Activated naive CD4-positive, alpha-beta T cell treated with anti-CD3 and anti-CD28 coated beads, Interleukin-2, amount 50 U/mL, for 24 hours (primary cell): Measurements from ENCODE around the gene DAPK2.

ENCODE experiments used
- H3K27ac Mint-ChIP-seq: one replicate; pipeline ENCODE4 v1.8.0; 2021; ENCODE audit warnings: mild to moderate bottlenecking, mixed read lengths
- H3K27me3 Mint-ChIP-seq: one replicate; pipeline ENCODE4 v1.8.0; 2021; ENCODE audit warnings: mixed read lengths
- H3K36me3 Mint-ChIP-seq: one replicate; pipeline ENCODE4 v1.8.0; 2021; ENCODE audit warnings: mixed read lengths
- H3K4me1 Mint-ChIP-seq: one replicate; pipeline ENCODE4 v1.8.0; 2021; ENCODE audit warnings: mixed read lengths
- H3K4me3 Mint-ChIP-seq: one replicate; pipeline ENCODE4 v1.8.0; 2021; ENCODE audit warnings: mild to moderate bottlenecking, mixed read lengths
- H3K9me3 Mint-ChIP-seq: one replicate; pipeline ENCODE4 v1.8.0; 2021; ENCODE audit warnings: mixed read lengths

Gene DAPK2

DNA sequence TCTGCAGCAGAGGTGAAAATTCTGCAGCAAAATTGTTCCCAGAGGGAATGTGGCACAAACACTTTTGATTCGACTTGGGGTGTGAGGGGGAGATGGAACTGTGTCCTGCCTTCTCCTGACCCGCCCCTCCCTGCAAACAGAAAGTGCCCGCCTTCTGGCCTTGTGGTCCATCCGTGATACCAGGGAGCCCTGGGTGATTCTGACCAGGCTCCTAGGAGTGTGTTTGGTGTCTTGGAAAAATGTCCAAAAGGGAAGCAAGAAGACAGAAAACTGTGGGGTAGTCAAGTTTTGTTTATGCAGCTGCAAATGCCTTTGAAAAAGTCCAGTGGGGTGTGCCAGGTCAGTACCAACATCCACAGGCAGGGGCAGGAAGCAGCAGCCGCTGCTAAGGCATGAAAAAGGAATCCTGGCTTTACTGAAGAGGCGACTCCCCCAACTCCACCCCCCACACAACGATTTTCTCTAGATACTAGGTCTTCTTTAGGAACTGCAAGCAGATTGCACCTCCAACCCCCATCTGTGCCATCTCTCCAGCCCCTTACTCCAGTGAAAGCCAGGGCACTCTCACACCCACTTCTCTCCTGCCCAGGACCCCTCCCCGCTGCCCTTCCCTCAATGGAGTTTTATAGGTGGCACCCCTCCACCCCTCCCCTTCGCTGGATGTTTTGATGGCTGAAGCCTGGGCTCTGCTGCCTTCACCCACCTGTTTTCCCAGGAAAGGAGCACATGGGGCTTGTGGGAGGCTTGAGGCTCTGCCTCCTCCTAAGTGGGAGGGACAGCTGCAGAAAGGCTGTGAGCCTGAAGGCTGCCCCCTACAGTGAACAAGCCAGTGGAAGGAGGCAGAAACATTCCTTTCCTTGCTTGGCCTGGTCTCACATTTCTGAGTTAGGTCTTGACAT lies 130.2 kb downstream of the DAPK2 start:
- H3K27me3 Mint-ChIP-seq, result no peaks in the 10 kb centered on the region
- H3K4me1 Mint-ChIP-seq, result peaks cover 20% of the 10 kb centered on the region
- H3K36me3 Mint-ChIP-seq, result no peaks in the 10 kb centered on the region
- no peak overlapping the region for H3K27ac Mint-ChIP-seq
- H3K4me3 Mint-ChIP-seq, result no peak overlapping the region
- H3K9me3 Mint-ChIP-seq, result no peaks in the 10 kb centered on the region

GRCh38 chr15:63915209-63915872 lies 130.9 kb downstream of the DAPK2 start:
- Mint-ChIP-seq H3K27me3 (no peaks in the 10 kb centered on the region), H3K27ac (no peak overlapping the region), H3K36me3 (no peaks in the 10 kb centered on the region), H3K9me3 (no peaks in the 10 kb centered on the region), H3K4me3 (no peak overlapping the region), H3K4me1 (peaks cover 13% of the 10 kb centered on the region)

DNA sequence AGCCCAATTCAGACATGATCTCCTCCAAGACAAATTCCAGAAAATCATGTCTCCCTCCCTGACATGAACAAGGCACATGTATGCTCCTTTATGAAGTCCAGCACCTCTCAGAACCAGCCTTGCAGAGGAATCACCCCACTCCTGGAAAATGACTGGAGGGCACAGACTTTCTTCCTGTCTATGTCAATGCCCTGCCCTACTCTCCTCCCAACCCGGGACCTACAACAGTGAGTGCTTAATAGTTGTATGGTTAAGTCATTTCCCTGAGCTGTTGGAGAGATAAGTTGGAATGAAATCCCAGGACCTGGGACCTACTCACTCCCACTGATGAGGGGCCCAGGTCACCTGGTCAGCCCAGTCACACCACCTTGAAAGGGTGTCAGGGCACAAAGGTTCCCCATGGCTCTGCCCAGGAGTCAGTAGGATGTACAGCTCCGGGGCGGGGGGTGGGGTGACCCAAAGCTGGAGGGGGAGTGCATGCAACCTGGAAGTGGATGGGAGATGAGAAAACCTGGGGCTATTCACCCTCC lies 132.4 kb downstream of the DAPK2 start:
- Mint-ChIP-seq H3K27ac (no peak overlapping the region), H3K27me3 (no peaks in the 10 kb centered on the region), H3K36me3 (no peaks in the 10 kb centered on the region), H3K9me3 (no peaks in the 10 kb centered on the region), H3K4me1 (peaks cover 9% of the 10 kb centered on the region), H3K4me3 (no peak overlapping the region)

DNA sequence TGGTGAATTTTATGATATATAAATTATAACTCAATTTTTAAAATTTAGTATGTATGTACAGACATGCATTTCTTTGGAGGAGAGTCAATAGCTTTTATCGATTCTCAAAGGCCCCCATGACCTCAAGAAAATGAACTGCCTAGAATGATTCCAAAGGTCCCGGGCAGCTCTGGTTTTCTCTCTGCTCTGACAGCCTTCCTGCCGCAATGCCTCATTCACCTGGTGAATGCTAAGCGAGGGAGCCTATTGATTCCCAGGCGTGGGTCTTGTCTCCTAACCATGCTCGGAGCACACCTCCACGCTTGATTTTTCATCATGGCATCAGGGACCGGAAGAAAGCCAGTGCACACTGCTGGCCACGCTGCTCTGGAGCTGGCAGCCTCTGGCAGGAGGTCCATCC lies 132.9 kb downstream of the DAPK2 start:
- peaks cover 9% of the 10 kb centered on the region for H3K4me1 Mint-ChIP-seq
- no peak overlapping the region for H3K4me3 Mint-ChIP-seq
- H3K9me3 Mint-ChIP-seq, result no peaks in the 10 kb centered on the region
- H3K27me3 Mint-ChIP-seq, result no peaks in the 10 kb centered on the region
- no peak overlapping the region for H3K27ac Mint-ChIP-seq
- H3K36me3 Mint-ChIP-seq, result no peaks in the 10 kb centered on the region

DNA sequence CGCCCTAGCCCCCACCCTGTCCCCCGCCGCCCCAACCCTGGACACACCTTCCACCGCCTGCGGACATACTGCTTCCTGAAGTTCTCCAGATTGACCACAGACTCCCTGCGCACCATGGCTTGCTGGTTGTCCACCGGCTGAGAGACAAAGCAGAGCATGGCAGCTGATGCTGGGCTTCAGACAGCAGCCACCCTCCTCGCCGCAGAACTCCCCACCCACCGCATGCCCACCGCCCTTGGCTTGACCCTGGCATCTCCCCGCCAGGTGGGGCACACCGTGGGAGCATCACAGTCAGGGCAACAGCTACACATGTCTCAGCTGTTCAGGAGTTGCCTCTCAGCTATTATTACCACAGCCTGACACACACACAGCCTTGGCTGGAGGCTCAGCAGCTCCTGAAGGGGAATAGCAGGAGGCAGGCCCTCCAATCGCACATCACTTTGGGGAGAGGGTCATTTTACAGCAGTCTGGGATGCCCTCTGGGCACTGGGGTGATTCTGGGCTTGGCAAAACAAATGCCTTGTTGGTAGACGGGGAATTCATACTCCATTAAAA lies 134.1 kb downstream of the DAPK2 start:
- Mint-ChIP-seq H3K36me3 (no peaks in the 10 kb centered on the region), H3K27ac (no peak overlapping the region), H3K4me3 (no peak overlapping the region), H3K9me3 (no peaks in the 10 kb centered on the region), H3K4me1 (peaks cover 13% of the 10 kb centered on the region), H3K27me3 (no peaks in the 10 kb centered on the region)

- Mint-ChIP-seq H3K9me3 (no peaks in the 10 kb centered on the region), H3K27ac (no peak overlapping the region), H3K27me3 (no peaks in the 10 kb centered on the region), H3K4me3 (no peak overlapping the region), H3K36me3 (no peaks in the 10 kb centered on the region), H3K4me1 (peaks cover 22% of the 10 kb centered on the region)
Observed at GRCh38 chr15:63911160-63911559, 135.1 kb downstream of the DAPK2 start.

GRCh38 chr15:63909819-63910437 lies 136.4 kb downstream of the DAPK2 start:
- Mint-ChIP-seq H3K4me3 (no peak overlapping the region), H3K27me3 (no peaks in the 10 kb centered on the region), H3K4me1 (peaks cover 31% of the 10 kb centered on the region), H3K36me3 (no peaks in the 10 kb centered on the region), H3K9me3 (no peaks in the 10 kb centered on the region), H3K27ac (peak overlapping the region; percentile 63)

DNA sequence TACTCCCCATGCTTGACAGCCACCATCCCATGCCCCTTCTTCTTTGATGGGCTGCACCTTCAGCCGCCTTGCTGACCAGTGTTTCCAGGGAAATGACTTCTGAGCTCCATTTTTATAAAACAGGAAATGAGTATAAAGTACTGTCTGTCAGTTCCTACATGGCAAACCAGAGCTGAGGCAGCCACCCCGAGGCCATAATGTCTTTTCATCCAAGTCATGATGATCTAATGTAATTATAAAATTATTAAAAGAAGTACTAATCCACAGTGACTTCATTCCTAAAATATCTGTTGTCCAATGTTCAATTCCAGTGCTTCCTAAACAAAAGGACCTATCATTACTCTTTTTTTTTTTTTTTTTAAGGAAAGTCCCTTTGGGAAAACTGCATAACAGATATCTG lies 137.3 kb downstream of the DAPK2 start:
- Mint-ChIP-seq H3K4me1 (peaks cover 40% of the 10 kb centered on the region), H3K9me3 (no peaks in the 10 kb centered on the region), H3K36me3 (no peaks in the 10 kb centered on the region), H3K27ac (no peak overlapping the region), H3K27me3 (no peaks in the 10 kb centered on the region), H3K4me3 (no peak overlapping the region)

- Mint-ChIP-seq H3K9me3 (no peaks in the 10 kb centered on the region), H3K4me3 (no peak overlapping the region), H3K27me3 (no peaks in the 10 kb centered on the region), H3K36me3 (no peaks in the 10 kb centered on the region), H3K4me1 (peaks cover 40% of the 10 kb centered on the region), H3K27ac (no peak overlapping the region)
Observed at GRCh38 chr15:63908281-63908680, 138.0 kb downstream of the DAPK2 start.

- no peak overlapping the region for H3K27ac Mint-ChIP-seq
- H3K9me3 Mint-ChIP-seq, result no peaks in the 10 kb centered on the region
- peaks cover 39% of the 10 kb centered on the region for H3K4me1 Mint-ChIP-seq
- no peak overlapping the region for H3K4me3 Mint-ChIP-seq
- H3K27me3 Mint-ChIP-seq, result no peaks in the 10 kb centered on the region
- no peaks in the 10 kb centered on the region for H3K36me3 Mint-ChIP-seq
Observed at GRCh38 chr15:63907521-63907920, 138.8 kb downstream of the DAPK2 start.

DNA sequence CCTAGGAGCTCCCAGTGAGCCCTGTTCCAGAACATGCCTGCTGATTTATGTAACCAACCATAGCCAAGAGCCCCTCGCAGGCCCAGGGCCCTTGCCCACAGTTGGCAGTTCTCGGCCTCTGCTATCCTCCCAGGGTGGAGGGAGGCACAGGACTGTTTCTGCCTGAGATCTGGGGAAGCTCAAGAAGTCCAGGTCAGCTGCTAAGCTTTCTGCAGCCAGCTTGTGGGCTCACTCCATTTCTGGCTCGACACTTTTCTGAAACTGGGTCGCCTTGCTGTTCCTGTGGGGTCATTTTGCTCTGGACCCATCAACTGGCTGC lies 140.1 kb downstream of the DAPK2 start:
- H3K9me3 Mint-ChIP-seq, result no peaks in the 10 kb centered on the region
- H3K4me1 Mint-ChIP-seq, result peaks cover 36% of the 10 kb centered on the region
- peak overlapping the region; percentile 45 for H3K4me3 Mint-ChIP-seq
- H3K27ac Mint-ChIP-seq, result peak overlapping the region; percentile 89
- H3K36me3 Mint-ChIP-seq, result no peaks in the 10 kb centered on the region
- no peaks in the 10 kb centered on the region for H3K27me3 Mint-ChIP-seq

GRCh38 chr15:63905558-63906265 lies 140.6 kb downstream of the DAPK2 start:
- H3K9me3 Mint-ChIP-seq, result no peaks in the 10 kb centered on the region
- no peaks in the 10 kb centered on the region for H3K36me3 Mint-ChIP-seq
- H3K4me3 Mint-ChIP-seq, result peak overlapping the region; percentile 45
- no peaks in the 10 kb centered on the region for H3K27me3 Mint-ChIP-seq
- peaks cover 36% of the 10 kb centered on the region for H3K4me1 Mint-ChIP-seq
- H3K27ac Mint-ChIP-seq, result peak overlapping the region; percentile 89

DNA sequence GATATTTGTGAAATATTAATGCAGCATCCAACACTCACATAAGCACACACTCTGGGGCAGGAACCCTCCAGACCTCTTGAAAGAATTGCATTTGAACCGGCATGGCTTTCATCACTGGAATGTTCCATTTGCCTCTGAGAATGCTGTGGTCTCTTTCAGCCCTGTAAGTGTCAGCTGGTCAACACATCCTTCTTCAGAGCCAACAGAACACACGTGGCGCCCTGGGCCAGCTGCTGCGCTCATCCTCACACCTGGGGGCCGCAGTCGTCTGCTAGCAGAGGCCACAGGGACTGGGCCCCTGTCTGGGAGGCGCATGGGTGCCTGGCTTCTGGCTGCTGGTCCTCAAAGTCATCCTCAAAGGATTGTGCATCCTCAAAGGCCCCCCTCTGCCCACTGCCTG lies 141.2 kb downstream of the DAPK2 start:
- Mint-ChIP-seq H3K4me1 (peaks cover 41% of the 10 kb centered on the region), H3K36me3 (no peaks in the 10 kb centered on the region), H3K4me3 (no peak overlapping the region), H3K27ac (no peak overlapping the region), H3K27me3 (no peaks in the 10 kb centered on the region), H3K9me3 (no peaks in the 10 kb centered on the region)

GRCh38 chr15:63904042-63904441 lies 142.2 kb downstream of the DAPK2 start:
- Mint-ChIP-seq H3K9me3 (no peaks in the 10 kb centered on the region), H3K4me3 (no peak overlapping the region), H3K4me1 (peaks cover 47% of the 10 kb centered on the region), H3K27me3 (no peaks in the 10 kb centered on the region), H3K27ac (no peak overlapping the region), H3K36me3 (no peaks in the 10 kb centered on the region)

DNA sequence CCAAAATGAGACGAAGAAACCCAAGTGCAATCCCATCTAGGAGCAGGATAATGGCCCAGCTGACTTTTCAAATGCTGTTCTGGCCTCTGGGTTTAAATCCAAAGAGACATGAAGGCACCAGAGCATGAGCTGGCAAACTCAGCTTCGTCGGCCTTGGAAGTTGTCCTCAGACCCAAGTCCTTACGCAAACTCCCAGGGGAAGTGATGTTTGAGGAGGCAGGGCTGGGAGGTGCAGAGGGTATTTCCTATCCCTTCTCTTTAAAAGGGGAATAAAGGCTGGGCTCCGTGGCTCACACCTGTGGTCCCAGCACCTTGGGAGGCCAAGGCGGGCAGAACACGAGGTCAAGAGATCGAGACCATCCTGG lies 143.6 kb downstream of the DAPK2 start:
- Mint-ChIP-seq H3K27ac (no peak overlapping the region), H3K4me3 (no peak overlapping the region), H3K4me1 (peaks cover 58% of the 10 kb centered on the region), H3K36me3 (no peaks in the 10 kb centered on the region), H3K9me3 (no peaks in the 10 kb centered on the region), H3K27me3 (no peaks in the 10 kb centered on the region)
